NCI-H1417 treated with DMSO at 0.1 percent for 48 hours (cell line): ENCODE results near the gene MYO3B.
"Not testable (repeated sequence)": the region's sequence is repeated elsewhere in the genome, so short reads cannot be mapped to it uniquely, and the experiment has no call there.

Experiments used
- DNase-seq: peaks from one replicate; lab custom pipeline; 2025; lab: John Stamatoyannopoulos, UW

MYO3B gene

GRCh38 chr2:170340693-170341068 is 162.7 kb downstream of the MYO3B start:
- DNase-seq, result no peak

- DNase-seq, result no peak
Measured at GRCh38 chr2:170341684-170342623, 164.0 kb downstream of the MYO3B start.

- DNase-seq, result no peak
Measured at GRCh38 chr2:170344663-170345346, 166.9 kb downstream of the MYO3B start.

DNA sequence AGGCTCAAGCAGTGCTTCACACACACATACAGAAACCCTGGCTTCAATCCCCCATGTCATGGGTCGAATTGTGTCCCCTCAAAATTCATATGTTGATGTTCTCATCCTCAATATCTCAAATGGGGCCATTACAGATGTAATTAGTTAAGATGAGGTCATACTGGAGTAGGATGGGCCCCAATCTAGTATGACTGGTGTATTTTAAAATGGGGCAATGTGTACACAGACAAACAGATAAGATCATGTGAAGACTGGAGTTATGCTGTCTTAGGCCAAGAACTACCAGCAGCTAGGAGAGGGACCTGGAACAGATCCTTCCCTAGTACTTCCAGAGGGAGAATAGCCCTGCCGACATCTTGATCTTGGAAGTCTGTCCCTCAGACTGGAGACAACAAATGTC is 167.7 kb downstream of the MYO3B start:
- no peak for DNase-seq

GRCh38 chr2:170349269-170349668 is 171.3 kb downstream of the MYO3B start:
- not testable (repeated sequence) for DNase-seq

DNA sequence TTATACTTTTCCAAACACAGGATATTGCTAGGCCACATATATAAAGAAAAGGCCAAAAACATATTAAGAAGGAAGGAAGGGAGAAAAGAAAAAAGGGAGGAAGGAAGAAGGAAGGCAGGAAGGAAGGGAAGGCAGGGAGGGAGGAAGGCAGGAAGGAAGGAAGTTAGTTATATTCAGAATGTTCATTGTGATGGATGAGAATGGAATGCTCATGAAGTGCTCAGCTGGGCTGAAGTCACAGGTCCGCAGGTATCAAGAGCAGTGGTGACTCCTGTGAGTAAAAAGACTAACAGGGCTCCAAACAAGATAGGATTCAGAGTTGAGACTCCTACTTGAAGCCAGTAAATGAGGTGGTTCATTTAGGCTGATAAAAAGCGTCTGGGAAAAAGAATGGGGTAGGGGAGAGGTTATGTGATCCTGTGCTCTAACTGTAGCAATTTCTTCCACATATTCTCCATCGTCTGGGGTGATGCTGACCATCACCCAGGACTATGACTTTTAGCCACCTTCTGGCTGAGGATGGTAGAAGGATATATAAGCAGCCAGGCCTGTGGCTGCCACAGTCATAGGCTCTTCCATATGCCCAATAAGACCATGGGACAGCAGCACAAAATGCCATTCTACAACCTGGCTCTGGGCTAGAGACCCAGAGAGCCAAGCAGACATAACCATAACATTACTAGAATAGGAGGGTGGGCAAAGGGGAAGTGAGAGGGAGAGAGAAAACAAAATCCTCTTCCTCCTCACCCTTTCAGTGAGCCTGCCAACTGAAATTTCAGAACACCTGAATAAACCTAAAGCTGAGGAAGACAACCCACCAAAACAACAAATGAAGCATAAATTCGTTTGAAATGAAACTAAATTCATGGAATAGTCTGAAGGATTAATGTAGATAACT is 173.2 kb downstream of the MYO3B start:
- no peak for DNase-seq

DNA sequence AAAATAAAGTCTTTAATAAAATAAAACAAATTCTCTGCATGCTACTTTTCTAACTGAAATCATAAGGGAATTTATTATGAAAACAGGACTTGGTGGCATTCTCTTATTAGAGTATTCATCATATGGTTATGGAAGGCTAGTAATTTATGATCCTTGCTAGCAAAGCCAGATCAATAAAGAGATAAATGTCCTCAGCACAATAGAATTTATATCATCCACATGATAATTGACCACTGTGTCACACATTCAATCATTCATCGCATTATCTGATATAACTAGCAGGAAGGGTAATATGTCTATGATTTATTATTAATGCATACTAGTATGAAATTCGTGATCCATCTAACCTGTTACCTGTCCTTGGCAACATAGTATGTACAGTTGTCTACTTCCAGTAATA is 175.8 kb downstream of the MYO3B start:
- DNase-seq, result no peak

- no peak for DNase-seq
Measured at GRCh38 chr2:170354388-170354787, 176.4 kb downstream of the MYO3B start.

DNA sequence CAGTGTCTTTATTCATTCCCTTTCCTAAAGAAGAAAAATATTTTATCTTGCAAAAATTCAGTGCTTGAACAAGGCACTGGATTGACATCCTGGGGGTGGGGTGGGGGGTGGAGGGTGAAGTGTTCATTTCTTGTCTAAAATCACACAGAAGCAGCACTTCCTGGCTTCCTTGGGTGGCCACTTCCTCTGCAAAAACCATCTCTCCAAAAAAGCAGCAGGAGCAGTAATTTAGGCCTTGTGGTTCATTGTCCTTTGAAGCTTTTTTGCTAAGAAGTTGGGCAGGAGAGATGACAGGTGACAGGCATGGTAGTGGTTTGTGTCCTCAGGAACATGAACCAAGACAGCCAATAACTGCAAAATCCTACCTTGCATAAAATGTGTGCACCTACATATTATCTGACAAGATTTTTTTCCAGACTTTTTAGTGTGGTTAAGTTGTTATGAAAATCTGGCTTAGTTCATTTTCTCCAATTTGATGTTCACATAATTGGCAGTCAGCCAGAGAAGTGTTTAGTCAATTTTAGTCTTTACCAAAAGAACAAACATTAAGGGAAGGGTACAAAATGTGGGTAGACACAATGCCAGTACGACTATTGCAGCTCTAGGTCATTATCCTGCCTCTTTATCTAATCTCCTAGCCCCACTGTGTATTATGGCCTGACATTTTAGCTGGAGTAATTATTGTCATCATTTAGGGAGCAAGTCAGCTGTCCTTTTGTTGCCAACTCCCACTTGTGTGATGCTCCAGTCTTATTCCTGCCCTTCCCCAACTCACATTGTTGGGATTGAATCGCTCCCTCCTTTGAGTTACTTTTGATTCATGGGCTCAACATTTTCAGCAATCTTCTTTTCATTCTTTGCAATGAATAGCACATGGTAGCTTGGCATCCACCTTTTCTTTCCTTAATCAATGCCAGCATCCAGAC is 177.2 kb downstream of the MYO3B start:
- no peak for DNase-seq

GRCh38 chr2:170359466-170359865 is 181.5 kb downstream of the MYO3B start:
- DNase-seq, result no peak

DNA sequence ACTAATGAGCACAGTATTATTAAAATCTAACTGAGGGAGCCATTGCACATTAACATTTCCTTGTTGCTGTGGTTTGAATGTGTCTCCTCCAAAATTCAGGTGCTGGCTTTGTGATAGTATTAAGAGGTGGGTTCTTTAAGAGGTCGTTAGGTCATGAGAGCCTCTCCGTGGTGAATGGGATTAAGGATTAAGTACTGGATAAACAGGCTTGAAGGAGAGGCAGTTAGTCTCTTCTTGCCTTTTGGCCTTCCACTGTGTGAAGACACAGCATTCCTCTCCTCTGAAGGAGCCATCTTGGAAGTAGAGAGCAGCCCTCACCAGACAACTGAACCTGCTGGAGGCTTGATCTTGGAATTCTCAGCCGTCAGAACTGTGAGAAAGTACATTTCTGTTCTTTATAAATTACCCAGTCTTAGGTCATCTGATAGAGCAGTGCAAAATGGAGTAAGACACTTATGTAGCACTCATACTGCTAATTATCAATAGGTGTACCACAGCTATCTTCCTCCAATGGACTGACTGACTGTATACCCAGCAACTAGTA is 182.7 kb downstream of the MYO3B start:
- DNase-seq, result no peak

- DNase-seq, result no peak
Measured at GRCh38 chr2:170361090-170361936, 183.4 kb downstream of the MYO3B start.

- no peak for DNase-seq
Measured at GRCh38 chr2:170362313-170362870, 184.4 kb downstream of the MYO3B start.

DNA sequence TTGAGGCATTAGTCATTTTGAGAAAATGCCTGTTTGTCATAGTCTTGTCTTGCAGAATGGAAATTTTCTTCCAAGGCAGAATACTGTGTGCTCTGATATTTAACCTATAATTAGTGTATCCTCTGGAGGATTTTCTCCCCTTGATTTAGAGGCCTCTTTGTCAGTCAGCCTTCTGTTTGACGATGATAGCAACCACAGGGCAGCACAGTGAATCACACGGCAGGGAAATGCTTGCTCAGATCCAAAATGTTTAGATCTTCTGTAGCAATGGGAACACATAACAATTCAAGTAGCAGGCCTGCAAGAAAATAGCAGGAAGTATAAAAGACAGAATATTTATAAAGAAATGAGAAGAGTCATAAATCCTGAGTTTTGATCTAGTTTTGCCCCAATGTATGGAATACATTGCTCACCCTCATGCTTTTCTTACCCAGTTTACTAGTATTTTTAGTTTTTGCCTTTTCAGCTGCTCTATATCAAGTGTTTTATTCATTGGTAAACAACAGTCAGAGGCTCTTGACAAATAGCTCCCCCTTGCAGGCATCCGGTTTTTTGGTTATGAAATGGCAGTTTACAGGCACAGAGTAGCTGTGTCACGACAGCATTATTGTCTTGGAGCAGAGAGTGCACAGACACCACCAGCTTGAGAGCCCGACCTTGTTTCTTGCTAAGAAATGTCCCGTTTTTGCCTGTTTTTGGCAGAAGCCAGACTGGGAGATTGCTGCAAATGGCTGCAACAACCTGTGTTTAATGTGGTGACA is 185.1 kb downstream of the MYO3B start:
- no peak for DNase-seq

- DNase-seq, result no peak
Measured at GRCh38 chr2:170365003-170365402, 187.1 kb downstream of the MYO3B start.

DNA sequence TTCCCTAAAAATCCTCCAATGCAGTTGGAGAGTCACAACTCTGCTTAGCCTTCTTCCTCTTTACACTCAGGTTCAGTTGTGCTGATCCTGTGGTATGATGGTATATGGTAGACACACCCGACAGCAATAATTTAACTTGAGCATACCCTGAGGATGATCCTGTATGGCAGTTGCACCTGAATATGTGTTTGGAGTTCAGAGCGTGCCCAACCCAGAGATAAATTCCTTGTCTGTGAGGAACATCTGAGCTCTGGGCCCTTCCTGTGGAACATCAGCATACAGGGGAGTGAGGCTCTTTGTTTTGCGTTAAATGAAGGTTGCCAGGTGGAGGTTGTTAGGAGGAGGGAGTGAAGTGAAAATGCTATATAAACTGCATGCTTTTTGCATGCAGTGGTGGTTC is 187.7 kb downstream of the MYO3B start:
- no peak for DNase-seq

DNA sequence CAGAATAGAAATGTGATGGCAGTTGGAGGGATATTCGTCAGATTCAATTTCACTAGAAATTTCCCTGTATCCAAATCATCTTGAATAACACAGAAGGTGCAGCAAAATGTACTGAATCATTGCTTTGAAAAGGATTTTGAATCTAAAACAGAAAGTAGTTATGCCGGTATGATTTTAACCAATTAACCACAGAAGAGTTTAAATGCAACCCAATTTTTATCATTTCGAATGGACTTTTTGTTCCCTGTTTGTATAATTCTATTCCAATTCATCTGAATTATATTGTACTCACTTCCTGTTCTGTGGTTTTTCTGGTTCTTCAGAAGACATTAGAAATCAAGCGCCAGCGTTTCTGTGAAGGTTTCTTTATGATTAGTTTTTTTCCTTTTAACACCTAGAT is 190.4 kb downstream of the MYO3B start:
- no peak for DNase-seq

DNA sequence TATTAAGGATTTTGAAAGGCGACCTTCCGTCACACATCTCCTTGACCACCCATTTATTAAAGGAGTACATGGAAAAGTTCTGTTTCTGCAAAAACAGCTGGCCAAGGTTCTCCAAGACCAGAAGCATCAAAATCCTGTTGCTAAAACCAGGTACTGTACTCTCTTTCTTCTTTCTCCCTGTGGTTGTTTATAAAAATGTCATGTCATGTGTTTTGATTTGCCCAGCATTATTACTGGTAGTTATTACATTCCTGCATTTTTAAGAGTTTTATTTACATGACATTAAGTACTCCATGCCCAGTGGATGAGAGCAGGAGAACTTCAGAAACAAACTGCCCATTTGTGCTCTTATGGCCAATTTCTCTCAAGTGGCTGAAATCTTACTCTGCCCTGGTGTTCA is 191.3 kb downstream of the MYO3B start:
- no peak for DNase-seq

- no peak for DNase-seq
Measured at GRCh38 chr2:170369894-170370293, 191.9 kb downstream of the MYO3B start.
